HEK293 (cell line): Measurements from ENCODE around the gene CD79A.

Experiments used
- CTCF ChIA-PET: fragments of 350-600 bp; formaldehyde crosslinking; extraction: SDS; loops from one replicate; lab custom pipeline; 2021; ENCODE audit warnings: antibody characterized with exemption; lab: Yijun Ruan, JAX
- POLR2A ChIA-PET: fragments of 300-600 bp; formaldehyde crosslinking; extraction: SDS; loops from one replicate; lab custom pipeline; 2020; ENCODE audit warnings: antibody characterized with exemption, inconsistent platforms; lab: Yijun Ruan, JAX
- H3K27ac ChIP-seq: fragments of 200-500 bp; sonication (Bioruptor generic); 2 replicates; pipeline ENCODE4 v1.5.1; 2014; ENCODE audit warnings: low read depth, low read length, control low read depth, inconsistent platforms; ENCODE audit errors: extremely low read depth
- H3K36me3 ChIP-seq, 2 experiments: fragments of 200-500 bp in 1 of 2; sonication (Bioruptor generic) in 1 of 2; 1 replicate in 1 of 2; 2 replicates in 1 of 2; pipeline ENCODE4 v1.5.1; 2014 to 2017; ENCODE audit warnings: inconsistent platforms in 2 of 2, low read length in 2 of 2; ENCODE audit not compliant: control insufficient read depth in 2 of 2, insufficient read depth in 1 of 2
- H3K4me1 ChIP-seq: fragments of 200-500 bp; sonication (Bioruptor generic); 2 replicates; pipeline ENCODE4 v1.5.1; 2014; ENCODE audit warnings: mild to moderate bottlenecking, low read length, inconsistent platforms; ENCODE audit not compliant: control insufficient read depth, insufficient read depth
- H3K4me3 ChIP-seq: 2 replicates; pipeline ENCODE4 v1.5.1; 2011; ENCODE audit warnings: low read depth, mild to moderate bottlenecking, control low read depth, low read length, moderate library complexity
- H3K9me3 ChIP-seq: fragments of 200-500 bp; sonication (Bioruptor generic); 2 replicates; pipeline ENCODE4 v1.5.1; 2014; ENCODE audit warnings: low read depth, low read length, inconsistent platforms; ENCODE audit not compliant: control insufficient read depth, insufficient read depth
- HOXC10 ChIP-seq: sonication (generic); formaldehyde crosslinking; IDR thresholded peaks from 2 replicates; pipeline ENCODE4 v1.8.1; 2023; ENCODE audit warnings: mild to moderate bottlenecking, missing genetic modification reagents
- HOXD13 ChIP-seq: sonication (generic); formaldehyde crosslinking; IDR thresholded peaks from 2 replicates; pipeline ENCODE4 v1.8.0; 2022; ENCODE audit warnings: missing genetic modification reagents, borderline replicate concordance
- WT1 ChIP-seq: fragments of 450-650 bp; formaldehyde crosslinking; IDR thresholded peaks from 2 replicates; pipeline ENCODE4 v1.5.1; 2016; ENCODE audit warnings: missing biosample characterization, missing genetic modification characterization
- ZBTB17 ChIP-seq: fragments of 450-650 bp; formaldehyde crosslinking; IDR thresholded peaks from 2 replicates; pipeline ENCODE4 v1.5.1; 2016; ENCODE audit warnings: missing biosample characterization, missing genetic modification characterization
- ZBTB21 ChIP-seq: fragments of 450-650 bp; formaldehyde crosslinking; IDR thresholded peaks from 2 replicates; pipeline ENCODE4 v1.5.1; 2017; ENCODE audit warnings: missing biosample characterization, missing genetic modification characterization
- ZBTB7A ChIP-seq: fragments of 450-650 bp; formaldehyde crosslinking; IDR thresholded peaks from 2 replicates; pipeline ENCODE4 v1.5.1; 2016; ENCODE audit warnings: low read depth, missing biosample characterization, missing genetic modification characterization
- ZFP3 ChIP-seq: fragments of 450-650 bp; formaldehyde crosslinking; IDR thresholded peaks from 2 replicates; pipeline ENCODE4 v1.5.1; 2016; ENCODE audit warnings: low read depth, missing biosample characterization, missing genetic modification characterization
- ZNF10 ChIP-seq: fragments of 450-650 bp; formaldehyde crosslinking; IDR thresholded peaks from 2 replicates; pipeline ENCODE4 v1.5.1; 2017; ENCODE audit warnings: missing biosample characterization, missing genetic modification characterization
- ZNF121 ChIP-seq: fragments of 450-650 bp; formaldehyde crosslinking; IDR thresholded peaks from 2 replicates; pipeline ENCODE4 v1.5.1; 2016; ENCODE audit warnings: missing biosample characterization, missing genetic modification characterization
- ZNF132 ChIP-seq: fragments of 450-650 bp; formaldehyde crosslinking; IDR thresholded peaks from 2 replicates; pipeline ENCODE4 v1.5.1; 2017; ENCODE audit warnings: missing biosample characterization, missing genetic modification characterization, borderline replicate concordance
- ZNF133 ChIP-seq: fragments of 450-650 bp; formaldehyde crosslinking; IDR thresholded peaks from 2 replicates; pipeline ENCODE4 v1.5.1; 2016; ENCODE audit warnings: missing biosample characterization, missing genetic modification characterization
- ZNF155 ChIP-seq: fragments of 450-650 bp; formaldehyde crosslinking; IDR thresholded peaks from 2 replicates; pipeline ENCODE4 v1.5.1; 2016; ENCODE audit warnings: missing biosample characterization, missing genetic modification characterization
- ZNF157 ChIP-seq: fragments of 450-650 bp; formaldehyde crosslinking; IDR thresholded peaks from 2 replicates; pipeline ENCODE4 v1.5.1; 2016; ENCODE audit warnings: missing biosample characterization, missing genetic modification characterization
- ZNF169 ChIP-seq: fragments of 450-650 bp; formaldehyde crosslinking; IDR thresholded peaks from 2 replicates; pipeline ENCODE4 v1.5.1; 2016; ENCODE audit warnings: missing biosample characterization, missing genetic modification characterization
- ZNF366 ChIP-seq: fragments of 450-650 bp; formaldehyde crosslinking; conservative IDR thresholded peaks from 2 replicates; pipeline ENCODE4 v1.5.1; 2016; ENCODE audit warnings: missing biosample characterization, missing genetic modification characterization
- ZNF544 ChIP-seq: fragments of 450-650 bp; formaldehyde crosslinking; IDR thresholded peaks from 2 replicates; pipeline ENCODE4 v1.5.0; 2017; ENCODE audit warnings: missing biosample characterization, missing genetic modification characterization
- ZNF548 ChIP-seq: fragments of 450-650 bp; formaldehyde crosslinking; IDR thresholded peaks from 2 replicates; pipeline ENCODE4 v1.5.1; 2016; ENCODE audit warnings: missing biosample characterization, missing genetic modification characterization
- ZNF830 ChIP-seq: fragments of 450-650 bp; IDR thresholded peaks from 2 replicates; pipeline ENCODE4 v1.5.0; 2018; ENCODE audit warnings: missing biosample characterization, missing genetic modification characterization, low read depth, mild to moderate bottlenecking, moderate library complexity
- ZSCAN16 ChIP-seq: fragments of 450-650 bp; formaldehyde crosslinking; IDR thresholded peaks from 2 replicates; pipeline ENCODE4 v1.5.1; 2016; ENCODE audit warnings: missing biosample characterization, missing genetic modification characterization
- TF ChIP-seq, protein P1 (sequence below): fragments of 450-650 bp; formaldehyde crosslinking; IDR thresholded peaks from 2 replicates; pipeline ENCODE4 v1.5.1; 2016; ENCODE audit warnings: missing biosample characterization, missing genetic modification characterization
- TF ChIP-seq, protein P2 (sequence below): fragments of 450-650 bp; formaldehyde crosslinking; IDR thresholded peaks from 2 replicates; pipeline ENCODE4 v1.5.1; 2016; ENCODE audit warnings: missing biosample characterization, missing genetic modification characterization
- TF ChIP-seq, protein P3 (sequence below): fragments of 450-650 bp; formaldehyde crosslinking; IDR thresholded peaks from 2 replicates; pipeline ENCODE4 v1.5.1; 2016; ENCODE audit warnings: missing biosample characterization, missing genetic modification characterization
- TF ChIP-seq, protein P4 (sequence below): fragments of 450-650 bp; formaldehyde crosslinking; IDR thresholded peaks from 2 replicates; pipeline ENCODE4 v1.5.1; 2017; ENCODE audit warnings: missing biosample characterization, missing genetic modification characterization
- TF ChIP-seq, protein P5 (sequence below): fragments of 450-650 bp; formaldehyde crosslinking; IDR thresholded peaks from 2 replicates; pipeline ENCODE4 v1.5.1; 2016; ENCODE audit warnings: missing biosample characterization, missing genetic modification characterization
- TF ChIP-seq, protein P6 (sequence below): fragments of 450-650 bp; formaldehyde crosslinking; IDR thresholded peaks from 2 replicates; pipeline ENCODE4 v1.5.1; 2016; ENCODE audit warnings: missing biosample characterization, missing genetic modification characterization

CD79A gene

DNA sequence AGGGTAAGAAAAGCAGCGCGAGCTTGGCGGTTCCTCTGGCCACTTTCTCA is 32.3 kb upstream of the CD79A start, which contains the start of gene DMRTC2:
Gene DMRTC2 (plus strand): TSS at position 42 of the 50 bp plus-strand sequence. CDS start 2,387 bp downstream, outside the sequence.
- POLR2A ChIA-PET, result interaction anchor here (3.1 kb wide), 1 partner anchor 15 kb away, joined by 15 read pairs; the partner anchor contains the start of gene RPS19
- TF ChIP-seq HOXC10 (CRISPR knock-in tag), result no peak
- no peak for TF ChIP-seq ZNF10 (tag by site-specific recombination)
- no peak for TF ChIP-seq ZNF544 (tag by site-specific recombination)
- no peak for TF ChIP-seq ZBTB7A
- no peak for TF ChIP-seq ZNF155 (tag by site-specific recombination)
- TF ChIP-seq, protein P1, sequence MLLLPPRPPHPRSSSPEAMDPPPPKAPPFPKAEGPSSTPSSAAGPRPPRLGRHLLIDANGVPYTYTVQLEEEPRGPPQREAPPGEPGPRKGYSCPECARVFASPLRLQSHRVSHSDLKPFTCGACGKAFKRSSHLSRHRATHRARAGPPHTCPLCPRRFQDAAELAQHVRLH, result no peak
- TF ChIP-seq ZNF548 (tag by site-specific recombination), result no peak
- TF ChIP-seq ZBTB17, result no peak
- TF ChIP-seq ZNF830 (tag by site-specific recombination), result no peak
- TF ChIP-seq ZNF366, result no peak
- TF ChIP-seq ZBTB21 (tag by site-specific recombination), result no peak
- TF ChIP-seq, protein P2, sequence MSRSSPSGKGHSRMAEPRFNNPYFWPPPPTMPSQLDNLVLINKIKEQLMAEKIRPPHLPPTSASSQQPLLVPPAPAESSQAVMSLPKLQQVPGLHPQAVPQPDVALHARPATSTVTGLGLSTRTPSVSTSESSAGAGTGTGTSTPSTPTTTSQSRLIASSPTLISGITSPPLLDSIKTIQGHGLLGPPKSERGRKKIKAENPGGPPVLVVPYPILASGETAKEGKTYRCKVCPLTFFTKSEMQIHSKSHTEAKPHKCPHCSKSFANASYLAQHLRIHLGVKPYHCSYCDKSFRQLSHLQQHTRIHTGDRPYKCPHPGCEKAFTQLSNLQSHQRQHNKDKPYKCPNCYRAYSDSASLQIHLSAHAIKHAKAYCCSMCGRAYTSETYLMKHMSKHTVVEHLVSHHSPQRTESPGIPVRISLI (tag by site-specific recombination), result no peak
- TF ChIP-seq ZSCAN16 (tag by site-specific recombination), result no peak
- TF ChIP-seq, protein P3, sequence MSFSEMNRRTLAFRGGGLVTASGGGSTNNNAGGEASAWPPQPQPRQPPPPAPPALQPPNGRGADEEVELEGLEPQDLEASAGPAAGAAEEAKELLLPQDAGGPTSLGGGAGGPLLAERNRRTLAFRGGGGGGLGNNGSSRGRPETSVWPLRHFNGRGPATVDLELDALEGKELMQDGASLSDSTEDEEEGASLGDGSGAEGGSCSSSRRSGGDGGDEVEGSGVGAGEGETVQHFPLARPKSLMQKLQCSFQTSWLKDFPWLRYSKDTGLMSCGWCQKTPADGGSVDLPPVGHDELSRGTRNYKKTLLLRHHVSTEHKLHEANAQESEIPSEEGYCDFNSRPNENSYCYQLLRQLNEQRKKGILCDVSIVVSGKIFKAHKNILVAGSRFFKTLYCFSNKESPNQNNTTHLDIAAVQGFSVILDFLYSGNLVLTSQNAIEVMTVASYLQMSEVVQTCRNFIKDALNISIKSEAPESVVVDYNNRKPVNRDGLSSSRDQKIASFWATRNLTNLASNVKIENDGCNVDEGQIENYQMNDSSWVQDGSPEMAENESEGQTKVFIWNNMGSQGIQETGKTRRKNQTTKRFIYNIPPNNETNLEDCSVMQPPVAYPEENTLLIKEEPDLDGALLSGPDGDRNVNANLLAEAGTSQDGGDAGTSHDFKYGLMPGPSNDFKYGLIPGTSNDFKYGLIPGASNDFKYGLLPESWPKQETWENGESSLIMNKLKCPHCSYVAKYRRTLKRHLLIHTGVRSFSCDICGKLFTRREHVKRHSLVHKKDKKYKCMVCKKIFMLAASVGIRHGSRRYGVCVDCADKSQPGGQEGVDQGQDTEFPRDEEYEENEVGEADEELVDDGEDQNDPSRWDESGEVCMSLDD, result no peak
- no peak for TF ChIP-seq ZNF132 (tag by site-specific recombination)
- TF ChIP-seq ZNF121 (tag by site-specific recombination), result no peak
- TF ChIP-seq, protein P4, sequence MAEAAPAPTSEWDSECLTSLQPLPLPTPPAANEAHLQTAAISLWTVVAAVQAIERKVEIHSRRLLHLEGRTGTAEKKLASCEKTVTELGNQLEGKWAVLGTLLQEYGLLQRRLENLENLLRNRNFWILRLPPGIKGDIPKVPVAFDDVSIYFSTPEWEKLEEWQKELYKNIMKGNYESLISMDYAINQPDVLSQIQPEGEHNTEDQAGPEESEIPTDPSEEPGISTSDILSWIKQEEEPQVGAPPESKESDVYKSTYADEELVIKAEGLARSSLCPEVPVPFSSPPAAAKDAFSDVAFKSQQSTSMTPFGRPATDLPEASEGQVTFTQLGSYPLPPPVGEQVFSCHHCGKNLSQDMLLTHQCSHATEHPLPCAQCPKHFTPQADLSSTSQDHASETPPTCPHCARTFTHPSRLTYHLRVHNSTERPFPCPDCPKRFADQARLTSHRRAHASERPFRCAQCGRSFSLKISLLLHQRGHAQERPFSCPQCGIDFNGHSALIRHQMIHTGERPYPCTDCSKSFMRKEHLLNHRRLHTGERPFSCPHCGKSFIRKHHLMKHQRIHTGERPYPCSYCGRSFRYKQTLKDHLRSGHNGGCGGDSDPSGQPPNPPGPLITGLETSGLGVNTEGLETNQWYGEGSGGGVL (tag by site-specific recombination), result no peak
- no peak for TF ChIP-seq ZNF157 (tag by site-specific recombination)
- TF ChIP-seq HOXD13, result no peak
- TF ChIP-seq, all 188 proteins: peak for 0
- Histone ChIP-seq H3K4me3 (no peak within 1 kb of the TSS), H3K27ac (no peak within 1 kb of the TSS), H3K9me3 (no peaks in the 10 kb centered on the region), H3K4me1 (no peaks in the 10 kb centered on the region), H3K36me3 (no peaks in the 10 kb centered on the region)
- CTCF ChIA-PET, result interaction anchor here (1.6 kb wide), 1 partner anchor 10 kb away, joined by 6 read pairs; no protein-coding TSS in a partner anchor

DNA sequence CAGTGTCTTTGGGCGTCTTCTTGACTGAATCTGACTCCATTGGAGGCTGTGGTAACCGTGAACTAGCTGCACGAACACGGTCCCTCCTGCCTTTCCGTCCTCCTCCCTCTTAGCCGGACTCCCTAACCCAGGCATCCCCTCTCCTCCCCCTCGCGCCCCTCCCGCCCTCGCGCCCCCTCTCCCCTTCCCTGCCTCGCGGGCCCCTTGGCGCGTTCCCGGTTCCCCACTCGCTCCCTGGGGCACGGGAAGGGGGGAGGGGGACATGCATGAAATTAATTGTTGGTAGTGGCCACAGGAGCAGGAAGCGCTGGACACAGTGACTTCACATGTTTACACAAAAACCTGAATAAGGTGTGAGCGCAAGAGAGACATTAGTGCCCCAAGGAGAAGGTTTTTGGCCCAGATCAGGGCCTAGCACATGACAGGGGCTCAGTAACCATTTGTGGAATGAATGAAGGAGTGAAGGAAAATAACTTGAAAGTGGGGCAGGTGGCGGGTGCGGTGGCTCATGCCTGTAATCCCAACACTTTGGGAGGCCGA is 32.0 kb upstream of the CD79A start:
- Histone ChIP-seq H3K27ac (no peak overlapping the region), H3K4me3 (no peak overlapping the region), H3K9me3 (no peaks in the 10 kb centered on the region), H3K36me3 (no peaks in the 10 kb centered on the region), H3K4me1 (no peaks in the 10 kb centered on the region)
- POLR2A ChIA-PET, result interaction anchor here (3.1 kb wide), 1 partner anchor 15 kb away, joined by 15 read pairs; the partner anchor contains the start of gene RPS19
- CTCF ChIA-PET, result interaction anchor here (1.6 kb wide), 1 partner anchor 10 kb away, joined by 6 read pairs; no protein-coding TSS in a partner anchor
- TF ChIP-seq WT1 (tag by site-specific recombination) (no peak), ZNF133 (no peak), ZFP3 (no peak), ZNF169 (tag by site-specific recombination) (no peak)
- TF ChIP-seq, protein P5, sequence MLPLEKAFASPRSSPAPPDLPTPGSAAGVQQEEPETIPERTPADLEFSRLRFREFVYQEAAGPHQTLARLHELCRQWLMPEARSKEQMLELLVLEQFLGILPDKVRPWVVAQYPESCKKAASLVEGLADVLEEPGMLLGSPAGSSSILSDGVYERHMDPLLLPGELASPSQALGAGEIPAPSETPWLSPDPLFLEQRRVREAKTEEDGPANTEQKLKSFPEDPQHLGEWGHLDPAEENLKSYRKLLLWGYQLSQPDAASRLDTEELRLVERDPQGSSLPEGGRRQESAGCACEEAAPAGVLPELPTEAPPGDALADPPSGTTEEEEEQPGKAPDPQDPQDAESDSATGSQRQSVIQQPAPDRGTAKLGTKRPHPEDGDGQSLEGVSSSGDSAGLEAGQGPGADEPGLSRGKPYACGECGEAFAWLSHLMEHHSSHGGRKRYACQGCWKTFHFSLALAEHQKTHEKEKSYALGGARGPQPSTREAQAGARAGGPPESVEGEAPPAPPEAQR, result no peak
- TF ChIP-seq, protein P6, sequence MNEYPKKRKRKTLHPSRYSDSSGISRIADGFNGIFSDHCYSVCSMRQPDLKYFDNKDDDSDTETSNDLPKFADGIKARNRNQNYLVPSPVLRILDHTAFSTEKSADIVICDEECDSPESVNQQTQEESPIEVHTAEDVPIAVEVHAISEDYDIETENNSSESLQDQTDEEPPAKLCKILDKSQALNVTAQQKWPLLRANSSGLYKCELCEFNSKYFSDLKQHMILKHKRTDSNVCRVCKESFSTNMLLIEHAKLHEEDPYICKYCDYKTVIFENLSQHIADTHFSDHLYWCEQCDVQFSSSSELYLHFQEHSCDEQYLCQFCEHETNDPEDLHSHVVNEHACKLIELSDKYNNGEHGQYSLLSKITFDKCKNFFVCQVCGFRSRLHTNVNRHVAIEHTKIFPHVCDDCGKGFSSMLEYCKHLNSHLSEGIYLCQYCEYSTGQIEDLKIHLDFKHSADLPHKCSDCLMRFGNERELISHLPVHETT (tag by site-specific recombination), result no peak
